CD4-positive, CD25-positive, alpha-beta regulatory T cell (primary cell): ENCODE data around the gene DENND2A. TPM values are rescaled to one million over a fixed set of nuclear protein-coding genes. Genes with fewer than 3 reads are reported as not detected.

Source experiments
- ATAC-seq, 2 donors: fragments of 150-1000 bp; cut with Tn5 transposase; one replicate each; pipeline ENCODE4 v1.10.0; 2021; ENCODE audit warnings: low read depth in 2 of 2, moderate number of reproducible peaks in 2 of 2, moderate library complexity in 1 of 2
- DNase-seq, 3 donors: peaks; one replicate each; pipeline versions ENCODE4 v3.0.0 to v3.0.0-alpha.2; 2012 to 2022; ENCODE audit warnings: mixed read lengths in 1 of 3
- H3K27ac ChIP-seq: one replicate; pipeline ENCODE4 v1.7.0; 2013; ENCODE audit warnings: mild to moderate bottlenecking, low read length; ENCODE audit not compliant: insufficient read depth, poor library complexity, severe bottlenecking
- H3K27me3 ChIP-seq: one replicate; pipeline ENCODE4 v1.7.0; 2013; ENCODE audit warnings: low read length; ENCODE audit not compliant: control insufficient read depth, insufficient read depth
- H3K36me3 ChIP-seq: one replicate; pipeline ENCODE4 v1.7.0; 2013; ENCODE audit warnings: mild to moderate bottlenecking, low read length, moderate library complexity; ENCODE audit not compliant: control insufficient read depth, insufficient read depth
- H3K4me1 ChIP-seq: 2 replicates; pipeline ENCODE4 v1.7.0; 2013; ENCODE audit warnings: mild to moderate bottlenecking, low read length; ENCODE audit not compliant: insufficient read depth, control insufficient read depth, poor library complexity, severe bottlenecking
- H3K4me3 ChIP-seq: one replicate; pipeline ENCODE4 v1.7.0; 2013; ENCODE audit warnings: low read depth, mild to moderate bottlenecking, low read length, moderate library complexity
- H3K9me3 ChIP-seq, 2 experiments: 1 replicate in 1 of 2; 2 replicates in 1 of 2; pipeline ENCODE4 v1.7.0; 2013; ENCODE audit warnings: low read length in 2 of 2, mild to moderate bottlenecking in 1 of 2, moderate library complexity in 1 of 2; ENCODE audit not compliant: control insufficient read depth in 2 of 2
- H3K27ac Mint-ChIP-seq, 3 donors: one replicate each; pipeline ENCODE4 v1.8.0; 2020 to 2022; ENCODE audit warnings: mild to moderate bottlenecking in 3 of 3, mixed read lengths in 3 of 3, moderate library complexity in 2 of 3
- H3K27me3 Mint-ChIP-seq: one replicate; pipeline ENCODE4 v1.8.0; 2022; ENCODE audit warnings: mild to moderate bottlenecking, mixed read lengths
- H3K36me3 Mint-ChIP-seq: one replicate; pipeline ENCODE4 v1.8.0; 2020; ENCODE audit warnings: mixed read lengths
- H3K4me1 Mint-ChIP-seq, 4 donors: one replicate each; pipeline ENCODE4 v1.8.0; 2020 to 2022; ENCODE audit warnings: mixed read lengths in 4 of 4, mild to moderate bottlenecking in 1 of 4
- H3K4me3 Mint-ChIP-seq, 4 donors: one replicate each; pipeline ENCODE4 v1.8.0; 2020 to 2022; ENCODE audit warnings: mild to moderate bottlenecking in 4 of 4, mixed read lengths in 4 of 4, moderate library complexity in 3 of 4
- H3K9me3 Mint-ChIP-seq, 7 donors: one replicate each; pipeline ENCODE4 v1.8.0; 2020 to 2022; ENCODE audit warnings: mixed read lengths in 7 of 7, mild to moderate bottlenecking in 3 of 7, moderate library complexity in 2 of 7
- polyA plus RNA-seq, 4 donors: library from polyadenylated mRNA; unstranded; fragments of 300-500 nt; fragmentation: Illumina TruSeq; gene quantifications; one replicate each; pipeline ENCODE4 v1.2.3, GENCODE V29; 2021
- total RNA-seq: library from RNA; stranded (reverse); gene quantifications from one replicate; pipeline ENCODE4 v1.2.3, GENCODE V29; 2022

The DENND2A gene
- total and polyA plus RNA-seq, 5 donors from 2014 or later, result not detected

DNA sequence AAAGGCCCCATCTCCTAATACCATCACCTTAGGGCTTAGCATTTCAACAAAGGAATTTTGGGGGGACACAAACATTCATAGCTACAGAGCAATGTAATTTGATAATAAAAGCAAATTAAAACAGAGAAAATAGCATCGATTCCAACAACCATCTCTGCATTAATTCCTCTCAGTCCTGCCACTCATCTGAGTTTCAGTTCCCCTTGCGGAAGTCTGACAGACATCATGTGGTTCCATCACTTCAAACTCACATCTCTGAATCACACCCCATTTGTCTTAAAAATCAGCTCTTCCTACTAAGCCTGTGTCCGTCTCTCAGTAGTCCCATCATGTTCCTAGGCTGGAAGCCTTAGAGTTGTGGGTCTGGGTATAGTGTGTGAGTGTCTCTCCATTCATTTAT, 35.7 kb upstream of the DENND2A start:
- Histone ChIP-seq H3K27ac (no peak overlapping the region), H3K4me3 (no peak overlapping the region), H3K4me1 (peaks cover 22% of the 10 kb centered on the region), H3K9me3 (no peaks in the 10 kb centered on the region), H3K36me3 (peaks cover 15% of the 10 kb centered on the region), H3K27me3 (no peaks in the 10 kb centered on the region)
- H3K36me3 Mint-ChIP-seq, result peaks cover 28% of the 10 kb centered on the region
- peak overlapping the region in 2 of 4 donors; percentile 43 to 90 for H3K4me3 Mint-ChIP-seq
- no peaks in the 10 kb centered on the region for H3K27me3 Mint-ChIP-seq
- no peak for DNase-seq
- peak overlapping the region in 1 of 3 donors; percentile 49 for H3K27ac Mint-ChIP-seq
- no peak for ATAC-seq
- peaks cover 0 to 49% (median 36%) of the 10 kb centered on the region in 4 donors for H3K4me1 Mint-ChIP-seq
- no peaks in the 10 kb centered on the region for H3K9me3 Mint-ChIP-seq

DNA sequence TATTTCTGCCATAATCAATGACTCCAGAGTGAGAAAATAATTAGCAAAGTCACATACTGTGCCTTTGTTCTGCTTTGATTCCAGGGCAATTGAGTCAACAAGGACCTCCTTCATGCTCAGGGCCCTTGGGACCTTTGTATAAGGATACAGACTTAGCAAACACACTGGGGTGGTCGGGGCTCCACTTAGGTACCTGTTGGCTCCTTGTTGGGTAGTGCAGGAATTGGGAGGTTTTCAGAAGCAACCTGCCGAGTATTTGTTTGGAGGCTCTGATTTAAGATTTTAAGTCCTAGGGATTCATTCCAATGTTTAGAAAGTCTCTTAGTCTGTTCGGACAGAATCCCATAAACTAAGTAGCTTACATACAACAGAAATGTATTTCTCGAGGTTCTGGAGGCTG, 35.1 kb upstream of the DENND2A start:
- H3K27me3 Mint-ChIP-seq, result no peaks in the 10 kb centered on the region

DNA sequence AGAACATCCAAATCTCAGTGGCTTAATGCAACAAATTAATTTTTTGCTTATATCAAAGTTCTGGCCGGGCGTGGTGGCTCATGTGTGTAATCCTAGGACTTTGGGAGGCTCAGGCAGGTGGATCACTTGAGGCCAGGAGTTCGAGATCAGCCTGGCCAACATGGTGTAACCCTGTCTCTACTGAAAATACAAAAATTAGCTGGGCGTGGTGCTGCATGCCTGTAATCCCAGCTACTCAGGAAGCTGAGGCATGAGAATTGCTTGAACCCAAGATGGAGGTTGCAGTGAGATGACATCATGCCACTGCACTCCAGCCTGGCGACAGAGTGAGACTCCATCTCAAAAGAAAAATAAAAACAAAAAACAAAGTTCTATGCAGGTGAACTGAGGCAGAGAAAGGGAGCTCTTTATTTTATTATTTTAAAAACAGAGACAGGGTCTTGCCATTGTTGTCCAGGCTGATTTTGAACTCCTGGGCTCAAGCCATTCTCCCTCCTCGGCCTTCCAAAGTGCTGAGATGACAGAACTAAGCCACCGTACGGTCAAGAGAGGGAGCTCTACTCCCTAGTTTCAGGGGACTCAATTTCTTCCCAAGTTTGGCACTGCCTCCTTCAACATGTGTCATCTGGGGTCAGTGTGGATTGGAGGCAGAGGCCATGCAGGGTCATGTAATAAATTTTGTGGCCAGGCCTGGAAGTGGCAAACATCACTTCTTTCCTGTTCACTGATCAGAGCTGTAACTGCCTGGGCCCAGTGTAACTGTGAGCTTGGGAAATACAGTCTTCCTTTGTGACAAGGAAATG, 34.5 kb upstream of the DENND2A start:
- Mint-ChIP-seq H3K4me3 (peak overlapping the region; percentile 87 to 91 (median 90)), H3K27ac (peak overlapping the region; percentile 26 to 86 (median 83))
- no peak for ATAC-seq

More for the DNA sequence above, 35.1 kb upstream of the DENND2A start:
- peaks cover 11% of the 10 kb centered on the region for H3K36me3 ChIP-seq
- H3K36me3 Mint-ChIP-seq, result peaks cover 24% of the 10 kb centered on the region
- H3K4me3 ChIP-seq, result no peak overlapping the region
- H3K9me3 ChIP-seq, result no peaks in the 10 kb centered on the region
- H3K4me1 Mint-ChIP-seq, result peaks cover 0 to 49% (median 35%) of the 10 kb centered on the region in 4 donors
- H3K27me3 ChIP-seq, result no peaks in the 10 kb centered on the region
- H3K4me1 ChIP-seq, result peaks cover 22% of the 10 kb centered on the region
- H3K27ac ChIP-seq, result no peak overlapping the region
- ATAC-seq, result no peak
- H3K9me3 Mint-ChIP-seq, result no peaks in the 10 kb centered on the region
- H3K4me3 Mint-ChIP-seq, result peak overlapping the region in 2 of 4 donors; percentile 87 to 90
- peak overlapping the region in 2 of 3 donors; percentile 26 to 86 for H3K27ac Mint-ChIP-seq
- DNase-seq, result no peak

DNA sequence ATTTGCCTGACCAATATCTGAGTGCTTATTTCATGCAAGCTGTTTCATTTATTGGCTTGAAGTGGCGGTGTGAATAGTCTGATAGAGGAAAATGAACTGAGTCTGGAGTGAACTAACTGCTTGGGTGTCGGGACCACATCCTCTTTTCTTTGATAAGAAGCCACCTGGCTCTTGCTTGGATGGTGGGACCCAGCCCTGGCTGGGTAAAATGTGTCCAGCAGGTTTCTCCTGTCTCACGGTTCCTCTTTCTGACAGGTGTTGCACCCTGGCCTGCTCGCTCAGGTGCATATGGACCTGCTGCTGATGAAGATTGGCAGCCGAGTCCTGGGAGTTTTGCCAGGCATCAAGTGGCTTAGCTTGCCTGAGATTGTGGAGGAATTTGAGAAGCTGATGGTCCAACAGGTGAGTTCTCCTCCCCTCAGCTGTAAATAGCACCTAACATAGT, 33.8 kb upstream of the DENND2A start:
- Mint-ChIP-seq H3K9me3 (no peaks in the 10 kb centered on the region), H3K4me1 (peaks cover 0 to 49% (median 35%) of the 10 kb centered on the region in 4 donors), H3K27ac (peak overlapping the region in 2 of 3 donors; percentile 85 to 86), H3K36me3 (peaks cover 18% of the 10 kb centered on the region), H3K4me3 (peak overlapping the region; percentile 87 to 91 (median 90)), H3K27me3 (peaks cover 4% of the 10 kb centered on the region)
- H3K4me3 ChIP-seq, result peak overlapping the region; percentile 55
- DNase-seq, result no peak
- H3K4me1 ChIP-seq, result peaks cover 22% of the 10 kb centered on the region
- H3K27ac ChIP-seq, result peak overlapping the region; percentile 74
- no peak for ATAC-seq
- H3K27me3 ChIP-seq, result no peaks in the 10 kb centered on the region
- H3K9me3 ChIP-seq, result no peaks in the 10 kb centered on the region
- H3K36me3 ChIP-seq, result peaks cover 8% of the 10 kb centered on the region

More for the DNA sequence above, 34.5 kb upstream of the DENND2A start:
- no peaks in the 10 kb centered on the region for H3K9me3 Mint-ChIP-seq
- peaks cover 19% of the 10 kb centered on the region for H3K36me3 Mint-ChIP-seq
- H3K4me1 Mint-ChIP-seq, result peaks cover 0 to 49% (median 35%) of the 10 kb centered on the region in 4 donors
- peaks cover 8% of the 10 kb centered on the region for H3K36me3 ChIP-seq
- no peak for DNase-seq
- no peaks in the 10 kb centered on the region for H3K27me3 ChIP-seq
- H3K4me3 ChIP-seq, result no peak overlapping the region
- H3K27ac ChIP-seq, result no peak overlapping the region
- H3K27me3 Mint-ChIP-seq, result no peaks in the 10 kb centered on the region
- H3K4me1 ChIP-seq, result peaks cover 22% of the 10 kb centered on the region
- no peaks in the 10 kb centered on the region for H3K9me3 ChIP-seq

DNA sequence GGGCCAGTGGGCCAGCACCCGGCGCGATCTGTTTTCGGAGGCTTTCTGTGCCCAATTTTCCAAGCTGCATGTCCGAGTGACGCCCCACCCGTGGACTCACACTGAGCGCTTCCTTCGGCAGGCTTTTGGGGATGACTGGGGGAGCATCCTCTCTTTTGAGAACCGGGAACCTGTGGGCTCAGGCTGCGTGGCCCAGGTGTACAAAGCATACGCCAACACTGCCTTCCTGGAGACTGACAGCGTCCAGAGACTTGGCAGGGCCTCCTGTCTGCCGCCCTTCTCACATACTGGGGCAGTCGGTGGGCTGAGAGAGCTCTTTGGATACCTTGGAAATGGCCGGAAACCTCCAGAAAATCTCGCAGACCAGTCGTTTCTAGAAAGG, 33.2 kb upstream of the DENND2A start:
- Histone ChIP-seq H3K27me3 (no peaks in the 10 kb centered on the region), H3K36me3 (peaks cover 1% of the 10 kb centered on the region), H3K27ac (peak overlapping the region; percentile 74), H3K9me3 (no peaks in the 10 kb centered on the region), H3K4me1 (peaks cover 22% of the 10 kb centered on the region), H3K4me3 (peak overlapping the region; percentile 55)
- no peak for ATAC-seq
- H3K4me1 Mint-ChIP-seq, result peaks cover 0 to 47% (median 35%) of the 10 kb centered on the region in 4 donors
- peaks cover 14% of the 10 kb centered on the region for H3K36me3 Mint-ChIP-seq
- peak overlapping the region; percentile 87 to 95 (median 90) for H3K4me3 Mint-ChIP-seq
- peak overlapping the region; percentile 14 to 90 (median 86) for H3K27ac Mint-ChIP-seq
- no peak for DNase-seq
- H3K9me3 Mint-ChIP-seq, result no peaks in the 10 kb centered on the region
- H3K27me3 Mint-ChIP-seq, result peaks cover 6% of the 10 kb centered on the region

- Mint-ChIP-seq H3K4me1 (peaks cover 0 to 45% (median 35%) of the 10 kb centered on the region in 4 donors), H3K27me3 (peaks cover 11% of the 10 kb centered on the region), H3K9me3 (no peaks in the 10 kb centered on the region), H3K36me3 (peaks cover 10% of the 10 kb centered on the region), H3K4me3 (peak overlapping the region; percentile 87 to 95 (median 90)), H3K27ac (peak overlapping the region; percentile 14 to 90 (median 86))
- Histone ChIP-seq H3K36me3 (no peaks in the 10 kb centered on the region), H3K4me1 (peaks cover 22% of the 10 kb centered on the region), H3K9me3 (no peaks in the 10 kb centered on the region), H3K27ac (peak overlapping the region; percentile 74), H3K27me3 (no peaks in the 10 kb centered on the region), H3K4me3 (peak overlapping the region; percentile 55)
- ATAC-seq (peak; percentile 77 to 83), DNase-seq (peak; percentile 37 to 77 (median 76))
These were observed 32.6 kb upstream of the DENND2A start for GRCh38 chr7:140673063-140673773.

DNA sequence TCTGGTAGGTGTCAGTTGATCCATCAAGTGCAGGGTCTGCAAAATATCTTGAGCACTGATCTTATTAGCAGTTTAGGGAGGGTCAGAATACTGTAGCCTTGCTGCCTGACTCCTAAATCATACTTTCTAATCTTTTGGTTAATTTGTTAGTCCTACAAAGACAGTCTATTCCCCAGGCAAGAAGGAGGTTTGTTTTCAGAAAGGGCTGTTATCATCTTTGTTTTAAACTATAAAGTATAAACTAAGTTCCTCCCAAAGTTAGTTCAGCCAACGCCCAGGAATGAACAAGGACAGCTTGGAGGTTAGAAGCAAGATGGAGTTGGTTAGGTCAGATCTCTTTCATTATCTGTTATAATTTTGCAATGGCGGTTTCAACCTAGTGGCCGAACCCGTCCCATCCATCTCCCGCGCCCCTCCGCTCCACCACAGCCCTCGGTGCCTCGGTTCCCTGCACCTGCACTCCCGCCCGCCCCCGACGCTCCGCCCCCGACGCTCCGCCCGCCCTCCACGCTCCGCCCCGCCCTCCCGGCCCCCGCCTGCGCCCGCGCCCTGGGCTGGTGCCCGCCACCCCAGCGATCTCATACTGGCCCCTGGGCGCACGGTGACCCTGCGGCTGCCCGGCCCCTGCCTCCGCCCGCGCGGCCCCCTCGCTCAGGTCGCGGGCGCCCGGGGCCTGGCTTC, 31.9 kb upstream of the DENND2A start, which contains the start of gene ADCK2:
TSS of gene ADCK2 (plus strand) at position 564 of the 681 bp plus-strand sequence. CDS start 386 bp downstream, outside the sequence.
- H3K9me3 ChIP-seq, result no peaks in the 10 kb centered on the region
- H3K4me3 ChIP-seq, result peak within 1 kb of the TSS; percentile 69
- peak within 1 kb of the TSS; percentile 76 to 90 (median 86) for H3K27ac Mint-ChIP-seq
- H3K36me3 Mint-ChIP-seq, result peaks cover 3% of the 10 kb centered on the region
- H3K9me3 Mint-ChIP-seq, result no peaks in the 10 kb centered on the region
- peaks cover 22% of the 10 kb centered on the region for H3K4me1 ChIP-seq
- peaks cover 0 to 43% (median 30%) of the 10 kb centered on the region in 4 donors for H3K4me1 Mint-ChIP-seq
- peak within 1 kb of the TSS; percentile 74 for H3K27ac ChIP-seq
- no peaks in the 10 kb centered on the region for H3K27me3 ChIP-seq
- H3K36me3 ChIP-seq, result no peaks in the 10 kb centered on the region
- H3K4me3 Mint-ChIP-seq, result peak within 1 kb of the TSS; percentile 87 to 95 (median 90)
- H3K27me3 Mint-ChIP-seq, result peaks cover 16% of the 10 kb centered on the region
- DNase-seq (peak in 2 of 3 donors; percentile 54 to 61), ATAC-seq (peak; percentile 60 to 69)
